NB4 (cell line): Measurements from ENCODE around the gene PPM1N.
A peak's percentile ranks its signal among the peaks of the same experiment; 100 is the strongest.

Source experiments
- DNase-seq: peaks from one replicate; pipeline ENCODE4 v3.0.0; 2010; ENCODE audit warnings: low read depth
- H3K4me3 ChIP-seq: one replicate; pipeline ENCODE4 v1.5.1; 2011; ENCODE audit warnings: mild to moderate bottlenecking, low read depth, low read length, moderate library complexity
- CTCF ChIP-seq: IDR thresholded peaks from one replicate; pipeline ENCODE4 v1.5.1; 2012; ENCODE audit warnings: low read depth, low read length
- MYC ChIP-seq: IDR thresholded peaks from 2 replicates; pipeline ENCODE4 v1.6.1; 2011; ENCODE audit warnings: low read depth, low read length
- POLR2A ChIP-seq: IDR thresholded peaks from 2 replicates; pipeline ENCODE4 v1.6.1; 2011; ENCODE audit warnings: mild to moderate bottlenecking; ENCODE audit not compliant: insufficient read length; ENCODE audit errors: extremely low read depth
- TF ChIP-seq, protein P1 (sequence below): IDR thresholded peaks from 2 replicates; pipeline ENCODE4 v1.6.1; 2011; ENCODE audit warnings: low read depth, low read length

The PPM1N gene

DNA sequence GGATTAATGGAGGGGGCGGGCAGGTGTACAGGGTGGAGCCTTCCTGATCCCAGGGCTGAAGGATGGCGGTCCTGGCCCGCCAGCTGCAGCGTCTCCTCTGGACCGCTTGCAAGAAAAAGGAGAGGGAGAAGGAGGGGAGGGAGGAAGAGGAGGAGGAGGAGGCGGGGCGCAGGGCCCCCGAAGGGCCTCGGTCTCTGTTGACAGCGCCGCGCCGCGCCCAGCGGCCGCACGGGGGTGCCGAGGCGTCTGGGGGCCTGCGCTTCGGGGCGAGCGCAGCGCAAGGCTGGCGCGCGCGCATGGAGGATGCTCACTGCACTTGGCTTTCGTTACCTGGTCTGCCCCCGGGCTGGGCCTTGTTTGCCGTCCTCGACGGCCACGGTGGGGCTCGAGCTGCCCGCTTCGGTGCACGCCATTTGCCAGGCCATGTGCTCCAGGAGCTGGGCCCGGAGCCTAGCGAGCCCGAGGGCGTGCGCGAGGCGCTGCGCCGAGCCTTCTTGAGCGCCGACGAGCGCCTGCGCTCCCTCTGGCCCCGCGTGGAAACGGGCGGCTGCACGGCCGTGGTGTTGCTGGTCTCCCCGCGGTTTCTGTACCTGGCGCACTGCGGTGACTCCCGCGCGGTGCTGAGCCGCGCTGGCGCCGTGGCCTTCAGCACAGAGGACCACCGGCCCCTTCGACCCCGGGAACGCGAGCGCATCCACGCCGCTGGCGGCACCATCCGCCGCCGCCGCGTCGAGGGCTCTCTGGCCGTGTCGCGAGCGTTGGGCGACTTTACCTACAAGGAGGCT is at the start of gene PPM1N:
TSS of gene PPM1N (plus strand) at position 33 of the 785 bp plus-strand sequence. CDS start at position 63, 30 bp downstream.
- DNase-seq = peak; percentile 27
- no peak for TF ChIP-seq POLR2A
- TF ChIP-seq, protein P1, sequence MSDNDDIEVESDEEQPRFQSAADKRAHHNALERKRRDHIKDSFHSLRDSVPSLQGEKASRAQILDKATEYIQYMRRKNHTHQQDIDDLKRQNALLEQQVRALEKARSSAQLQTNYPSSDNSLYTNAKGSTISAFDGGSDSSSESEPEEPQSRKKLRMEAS = no peak
- no peak for TF ChIP-seq MYC
- TF ChIP-seq CTCF = no peak
- no peak within 1 kb of the TSS for H3K4me3 ChIP-seq

DNA sequence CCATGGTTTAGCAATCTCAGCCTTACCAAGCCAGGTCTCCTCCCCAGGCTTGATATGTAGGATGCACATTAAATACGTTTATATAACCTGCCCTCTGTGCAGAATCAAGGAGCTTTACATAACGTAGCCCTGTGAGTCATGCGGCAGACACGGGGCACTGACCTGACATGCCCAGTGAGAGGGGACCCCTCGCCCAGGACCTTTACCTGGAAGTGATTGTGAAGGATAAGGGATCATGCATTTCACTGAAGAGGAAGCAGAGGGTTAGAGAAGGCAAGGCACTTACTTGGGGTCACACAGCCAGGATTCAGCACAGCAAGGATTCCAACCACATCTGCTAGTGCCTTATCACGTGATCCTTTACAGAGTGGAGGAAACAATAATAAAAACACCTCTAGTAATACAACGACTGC is 49.4 kb upstream of the PPM1N start:
- TF ChIP-seq MYC = no peak
- TF ChIP-seq, protein P1 = no peak
- no peak for TF ChIP-seq CTCF
- TF ChIP-seq POLR2A = no peak
- no peak for DNase-seq
- H3K4me3 ChIP-seq = no peak overlapping the region

GRCh38 chr19:45450012-45450333 is 48.3 kb upstream of the PPM1N start:
- TF ChIP-seq CTCF = no peak
- TF ChIP-seq POLR2A = no peak
- TF ChIP-seq, protein P1 = peak; percentile 50
- TF ChIP-seq MYC = 0 out of 2 replicates have a peak, but pooled peaks have one; percentile 42
- H3K4me3 ChIP-seq = peak overlapping the region; percentile 53
- DNase-seq = no peak

- TF ChIP-seq POLR2A (no peak), MYC (no peak), CTCF (no peak)
- TF ChIP-seq, protein P1 = no peak
- peak overlapping the region; percentile 25 for H3K4me3 ChIP-seq
- DNase-seq = peak; percentile 30
Observed at GRCh38 chr19:45451131-45451849, 47.0 kb upstream of the PPM1N start.

- H3K4me3 ChIP-seq = no peak overlapping the region
- no peak for TF ChIP-seq POLR2A
- TF ChIP-seq, protein P1 = no peak
- TF ChIP-seq MYC = no peak
- TF ChIP-seq CTCF = no peak
- no peak for DNase-seq
Observed at GRCh38 chr19:45451850-45452387, 46.3 kb upstream of the PPM1N start.
